ENCODE data around the gene PNCK. TPM values are rescaled to one million over a fixed set of nuclear protein-coding genes. Genes with fewer than 3 reads are reported as not detected.

PNCK gene
- total RNA-seq, 2 donors from 2014 or later = not detected

- WGBS, 2 donors = 29 to 91% methylated on average over 3 to 18 of the region's 19 CpGs
- no peaks in the 10 kb centered on the region for H3K27me3 ChIP-seq
- peak overlapping the region in 1 of 4 donors; percentile 16 for H3K27ac ChIP-seq
- H3K4me3 ChIP-seq = no peak overlapping the region
- peaks cover 13% of the 10 kb centered on the region for H3K4me1 ChIP-seq
- intact Hi-C loops (cut with DNase I) = no loop called here
- no peaks in the 10 kb centered on the region for H3K36me3 ChIP-seq (replicated peaks in 1 of 2; ENCODE audit: insufficient read depth in 1 of 2, low read depth in 2 of 2)
- no peak for TF ChIP-seq POLR2A (IDR thresholded peaks at IDR 0.05)
- no peak for TF ChIP-seq CTCF (IDR thresholded peaks at IDR 0.05)
- DNase-seq = no peak
- H3K9me3 ChIP-seq = no peaks in the 10 kb centered on the region
- no peak for ATAC-seq
These were observed 16.2 kb upstream of the PNCK start for GRCh38 chrX:153689654-153690465.

DNA sequence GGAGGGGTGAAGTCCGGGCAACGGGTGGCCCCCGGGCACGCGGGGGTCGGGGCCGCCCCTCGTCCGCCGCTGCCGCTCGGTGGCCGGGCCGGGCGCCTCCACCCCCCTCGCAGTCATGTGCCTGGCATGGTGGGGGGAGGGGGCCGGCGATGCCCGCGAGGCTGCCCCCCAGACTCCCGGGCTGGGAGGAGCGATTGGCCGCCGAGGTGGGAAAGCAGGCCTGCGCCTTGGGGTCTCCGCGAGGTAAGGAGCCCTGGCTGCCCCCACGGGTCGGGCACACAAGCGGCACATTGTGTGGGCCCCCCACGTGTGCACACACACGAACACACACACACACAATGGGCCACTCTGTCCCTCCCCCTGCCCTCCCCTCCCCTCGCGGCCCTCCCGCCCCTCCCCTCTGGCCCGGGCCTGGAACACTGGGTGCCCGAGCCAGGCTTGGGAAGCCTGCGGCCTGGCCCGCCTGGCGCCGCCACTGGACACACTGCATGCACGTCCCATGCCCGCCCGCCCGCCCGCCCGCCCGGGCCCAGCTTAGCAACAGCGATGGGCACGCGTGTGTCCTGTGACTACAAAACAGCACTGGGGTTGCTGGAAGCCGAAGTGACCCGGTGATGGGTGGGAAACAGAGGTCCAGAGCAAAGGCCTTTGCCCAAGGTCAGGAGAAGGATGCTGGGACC, 15.4 kb upstream of the PNCK start:
- Histone ChIP-seq H3K4me3 (no peak overlapping the region), H3K36me3 (replicated peaks in 1 of 2; ENCODE audit: insufficient read depth in 1 of 2, low read depth in 2 of 2) (no peaks in the 10 kb centered on the region), H3K27ac (peak overlapping the region in 1 of 4 donors; percentile 38), H3K27me3 (no peaks in the 10 kb centered on the region), H3K9me3 (no peaks in the 10 kb centered on the region), H3K4me1 (peaks cover 13% of the 10 kb centered on the region)
- DNase-seq = peak; percentile 50 to 76 (median 58)
- intact Hi-C loops (cut with DNase I) = no loop called here
- 0 to 34% methylated on average over 2 to 8 of the region's 53 CpGs for WGBS, 2 donors
- TF ChIP-seq CTCF (IDR thresholded peaks at IDR 0.05) = no peak
- no peak for TF ChIP-seq POLR2A (IDR thresholded peaks at IDR 0.05)
- peak; percentile 45 for ATAC-seq

- no peak for DNase-seq
- 0% methylated on average over 32 of the region's 57 CpGs; no CpG with 5 or more reads in 1 of the 2 donors for WGBS, 2 donors
These were observed 14.9 kb upstream of the PNCK start for GRCh38 chrX:153688506-153688905.

GRCh38 chrX:153688071-153688470, 14.5 kb upstream of the PNCK start:
- Histone ChIP-seq H3K27ac (no peak overlapping the region), H3K4me3 (no peak overlapping the region)
- no peak for DNase-seq

More at GRCh38 chrX:153688506-153688905, 14.9 kb upstream of the PNCK start:
- H3K27ac ChIP-seq = peak overlapping the region in 1 of 4 donors; percentile 38
- H3K27me3 ChIP-seq = no peaks in the 10 kb centered on the region
- TF ChIP-seq POLR2A (IDR thresholded peaks at IDR 0.05) = no peak
- no peak for TF ChIP-seq CTCF (IDR thresholded peaks at IDR 0.05)
- H3K36me3 ChIP-seq (replicated peaks in 1 of 2; ENCODE audit: insufficient read depth in 1 of 2, low read depth in 2 of 2) = no peaks in the 10 kb centered on the region
- intact Hi-C loops (cut with DNase I) = no loop called here
- no peaks in the 10 kb centered on the region for H3K9me3 ChIP-seq
- peaks cover 13% of the 10 kb centered on the region for H3K4me1 ChIP-seq
- no peak for ATAC-seq
- no peak overlapping the region for H3K4me3 ChIP-seq

More at GRCh38 chrX:153688071-153688470, 14.5 kb upstream of the PNCK start:
- intact Hi-C loops (cut with DNase I) = no loop called here
- peaks cover 13% of the 10 kb centered on the region for H3K4me1 ChIP-seq
- peak; percentile 37 for ATAC-seq
- TF ChIP-seq POLR2A (IDR thresholded peaks at IDR 0.05) (no peak), CTCF (IDR thresholded peaks at IDR 0.05) (no peak)
- H3K9me3 ChIP-seq = no peaks in the 10 kb centered on the region
- 0% methylated on average over 4 of the region's 69 CpGs; no CpG with 5 or more reads in 1 of the 2 donors for WGBS, 2 donors
- no peaks in the 10 kb centered on the region for H3K27me3 ChIP-seq
- no peaks in the 10 kb centered on the region for H3K36me3 ChIP-seq (replicated peaks in 1 of 2; ENCODE audit: insufficient read depth in 1 of 2, low read depth in 2 of 2)

Measured in body of pancreas (tissue), 4 donors.